K562 (cell line): Measurements from ENCODE around the gene NFATC1. TPM values are rescaled to one million over a fixed set of nuclear protein-coding genes. Genes with fewer than 3 reads are reported as not detected.

ENCODE experiments used
- ATAC-seq: fragments of 200-7000 bp; cut with Tn5 transposase; 3 replicates; pipeline ENCODE4 v1.9.1; 2020; ENCODE audit warnings: moderate library complexity
- BruUV-seq: library from RNA; stranded (reverse); fragments of 400-500 nt; replicated peaks from 2 replicates; lab custom pipeline; 2021; lab: Mats Ljungman, UMichigan
- CTCF ChIA-PET: fragments of 300-600 bp; formaldehyde crosslinking; extraction: SDS; loops from one replicate; lab custom pipeline; 2021; ENCODE audit warnings: low intra/inter-chr PET ratio; lab: Yijun Ruan, JAX
- POLR2A ChIA-PET: fragments of 300-600, 350-650 bp; sonication (Branson Sonifier 250); formaldehyde crosslinking; extraction: SDS; loops from one replicate; lab custom pipeline; 2021; ENCODE audit warnings: antibody characterized with exemption, inconsistent platforms; lab: Yijun Ruan, JAX
- DNase-seq, 4 experiments: peaks; one replicate each; pipeline versions ENCODE4 v3.0.0 to v3.0.0-alpha.2; 2011 to 2018; ENCODE audit warnings: low spot score in 3 of 4, mixed read lengths in 3 of 4; ENCODE audit errors: extremely low read depth in 1 of 4
- FAIRE-seq: peaks from 2 replicates; lab custom pipeline; 2011; peaks lifted over from hg19 to GRCh38; lab: Jason Lieb, UNC
- H2AFZ ChIP-seq: 2 replicates; pipeline ENCODE4 v1.6.0; 2011; ENCODE audit warnings: low read depth, low read length, control low read depth, inconsistent platforms
- H3K27ac ChIP-seq: fragments of 200-600 bp; 3 replicates; pipeline ENCODE4 v1.8.0; 2011; ENCODE audit warnings: low read depth, mild to moderate bottlenecking, control low read depth, inconsistent platforms, low read length, moderate library complexity, mixed read lengths; ENCODE audit errors: extremely low read depth
- H3K27me3 ChIP-seq, 2 experiments: fragments of 300-600 bp in 1 of 2; 2 replicates in 1 of 2; 3 replicates in 1 of 2; pipeline versions ENCODE4 v1.6.0 to v1.8.0; 2011; ENCODE audit warnings: inconsistent platforms in 2 of 2, low read length in 2 of 2, mild to moderate bottlenecking in 1 of 2, mixed read lengths in 1 of 2, moderate library complexity in 1 of 2; ENCODE audit not compliant: control insufficient read depth in 2 of 2, insufficient read depth in 2 of 2
- H3K36me3 ChIP-seq: fragments of 300-600 bp; 3 replicates; pipeline ENCODE4 v1.8.0; 2011; ENCODE audit warnings: mild to moderate bottlenecking, low read length, inconsistent platforms; ENCODE audit not compliant: control insufficient read depth, insufficient read depth
- H3K4me1 ChIP-seq, 2 experiments: fragments of 200-600 bp in 1 of 2; replicated peaks in 1 of 2; 2 replicates in 1 of 2; 3 replicates in 1 of 2; pipeline versions ENCODE4 v1.5.1 to v1.8.0; 2011; ENCODE audit warnings: inconsistent platforms in 2 of 2, low read length in 2 of 2, mild to moderate bottlenecking in 1 of 2, mixed read lengths in 1 of 2, moderate library complexity in 1 of 2; ENCODE audit not compliant: control insufficient read depth in 2 of 2, insufficient read depth in 2 of 2
- H3K4me2 ChIP-seq: 2 replicates; pipeline ENCODE4 v1.6.1; 2011; ENCODE audit warnings: low read length, control low read depth, inconsistent platforms, mixed read lengths; ENCODE audit not compliant: insufficient read depth
- H3K4me3 ChIP-seq: fragments of 200-600 bp; sonication (generic), shearing (Covaris generic); 2 replicates; pipeline ENCODE4 v1.5.1; 2016; ENCODE audit warnings: control low read depth, inconsistent platforms
- H3K79me2 ChIP-seq: fragments of 200-600 bp; 3 replicates; pipeline ENCODE4 v1.8.0; 2011; ENCODE audit warnings: low read length, inconsistent platforms; ENCODE audit not compliant: control insufficient read depth, insufficient read depth
- H3K9ac ChIP-seq, 2 experiments: 2 replicates each; pipeline versions ENCODE4 v1.6.0 to v1.6.1; 2011; ENCODE audit warnings: low read depth in 2 of 2, low read length in 2 of 2, control low read depth in 1 of 2, inconsistent platforms in 1 of 2, mild to moderate bottlenecking in 1 of 2, mixed read lengths in 1 of 2; ENCODE audit not compliant: insufficient read depth in 1 of 2
- H3K9me1 ChIP-seq: one replicate; pipeline ENCODE4 v1.6.0; 2011; ENCODE audit warnings: inconsistent platforms, mild to moderate bottlenecking, low read length, moderate library complexity; ENCODE audit not compliant: control insufficient read depth, insufficient read depth
- H3K9me3 ChIP-seq: replicated peaks from 2 replicates; pipeline ENCODE4 v1.5.1; 2011; ENCODE audit warnings: low read depth, low read length, inconsistent platforms; ENCODE audit not compliant: control insufficient read depth, insufficient read depth
- H4K20me1 ChIP-seq: replicated peaks from 2 replicates; pipeline ENCODE4 v1.6.1; 2011; ENCODE audit warnings: low read length, inconsistent platforms, mixed read lengths; ENCODE audit not compliant: control insufficient read depth, insufficient read depth
- ARNT ChIP-seq, 2 experiments: fragments of 450-650 bp; IDR thresholded peaks; 2 replicates each; pipeline ENCODE4 v1.6.1; 2016; ENCODE audit warnings: mild to moderate bottlenecking in 1 of 2
- FOXA3 ChIP-seq, 2 experiments: fragments of 450-650 bp in 1 of 2; sonication (generic) in 1 of 2; formaldehyde crosslinking; IDR thresholded peaks in 1 of 2; conservative IDR thresholded peaks in 1 of 2; 2 replicates each; pipeline versions ENCODE4 v1.4.0 to v1.8.0; 2020 to 2022; ENCODE audit warnings: mild to moderate bottlenecking in 2 of 2, missing genetic modification reagents in 1 of 2
- MYNN ChIP-seq, 2 experiments: sonication (generic); formaldehyde crosslinking in 1 of 2; IDR thresholded peaks; 2 replicates each; pipeline versions ENCODE4 v1.5.0 to v1.6.1; 2016 to 2020; ENCODE audit warnings: antibody characterized with exemption in 1 of 2, missing genetic modification reagents in 1 of 2
- NR2C2 ChIP-seq, 2 experiments: fragments of 200-800 bp in 1 of 2; sonication (Bioruptor generic) in 1 of 2; sonication (generic) in 1 of 2; formaldehyde crosslinking in 1 of 2; IDR thresholded peaks; 2 replicates each; pipeline versions ENCODE4 v1.6.1 to v1.8.0; 2016 to 2022; ENCODE audit warnings: mild to moderate bottlenecking in 1 of 2, missing compliant biosample characterization in 1 of 2, missing genetic modification characterization in 1 of 2, missing genetic modification reagents in 1 of 2
- PHF8 ChIP-seq: fragments of 200-600 bp; sonication (generic); IDR thresholded peaks from 2 replicates; pipeline ENCODE4 v1.6.1; 2012; ENCODE audit warnings: mixed run types, mild to moderate bottlenecking, inconsistent platforms, low read length, moderate library complexity, borderline replicate concordance
- PTTG1 ChIP-seq: fragments of 450-650 bp; IDR thresholded peaks from 2 replicates; pipeline ENCODE4 v1.6.1; 2016; ENCODE audit warnings: low read depth, mild to moderate bottlenecking, missing genetic modification characterization, missing compliant biosample characterization
- PYGO2 ChIP-seq: fragments of 450-650 bp; IDR thresholded peaks from 2 replicates; pipeline ENCODE4 v1.6.1; 2016; ENCODE audit warnings: mild to moderate bottlenecking, missing genetic modification characterization, moderate library complexity, missing compliant biosample characterization
- TEAD2 ChIP-seq: fragments of 450-650 bp; IDR thresholded peaks from 2 replicates; pipeline ENCODE4 v1.6.1; 2016; ENCODE audit warnings: missing genetic modification characterization, control low read depth, missing compliant biosample characterization
- ZNF282 ChIP-seq: sonication (generic); formaldehyde crosslinking; IDR thresholded peaks from 2 replicates; pipeline ENCODE4 v1.8.1; 2023; ENCODE audit warnings: missing genetic modification reagents
- ZSCAN32 ChIP-seq: fragments of 450-650 bp; formaldehyde crosslinking; IDR thresholded peaks from 2 replicates; pipeline ENCODE4 v1.4.0; 2020; ENCODE audit warnings: mild to moderate bottlenecking, moderate library complexity
- WGBS: fragments of 100-300 bp; shearing (Covaris generic); methylation state at CpG from one replicate; pipeline ENCODE4 v1.1.6; 2016; ENCODE audit warnings: low coverage, mixed read lengths; ENCODE audit not compliant: insufficient coverage; ENCODE audit errors: missing lambda C conversion rate; 5-methylcytosine and 5-hydroxymethylcytosine counted together
- in situ Hi-C: fragments of 300-500 bp; cut with MboI; formaldehyde crosslinking; loops from 4 replicates; pipeline ENCODE4 v1.15.0; 2018; ENCODE audit warnings: inconsistent platforms, mixed read lengths
- intact Hi-C: fragments of 100-400 bp; cut with micrococcal nuclease; formaldehyde crosslinking; loops from 2 replicates; pipeline ENCODE4 v1.14.2; 2022
- polyA plus RNA-seq, 8 experiments: library from polyadenylated mRNA; depleted of rRNA in 4 of 8; stranded (reverse) in 5 of 8; unstranded in 3 of 8; fragments of >200 nt; fragmentation: Nextera tagmentation in 2 of 8; fragmentation: Illumina TruSeq in 1 of 8; extraction: Ambion mirVana in 2 of 8; extraction: Trizol in 1 of 8; gene quantifications; 2 replicates each; pipeline versions ENCODE4 v1.2.1 to v1.2.3, GENCODE V29; 2011 to 2014; ENCODE audit warnings: inconsistent platforms in 1 of 8, missing spikeins in 1 of 8
- total RNA-seq, 7 experiments: library from RNA; depleted of rRNA in 6 of 7; stranded (reverse); fragments of >200 nt in 6 of 7; fragmentation: Illumina TruSeq in 2 of 7; extraction: Trizol in 2 of 7; gene quantifications; 2 replicates each; pipeline versions ENCODE4 v1.2.1 to v1.2.3, GENCODE V29; 2011 to 2021; ENCODE audit warnings: low replicate concordance in 1 of 7
- TF ChIP-seq, protein P1 (sequence below): fragments of 250-450 bp; sonication (Bioruptor Pico); IDR thresholded peaks from 2 replicates; pipeline ENCODE4 v1.5.0; 2020; ENCODE audit warnings: mild to moderate bottlenecking
- TF ChIP-seq, protein P2 (sequence below): fragments of 250-450 bp; sonication (Bioruptor Pico); IDR thresholded peaks from 2 replicates; pipeline ENCODE4 v1.5.0; 2021; ENCODE audit warnings: mild to moderate bottlenecking, moderate library complexity
- TF ChIP-seq, protein P3 (sequence below): fragments of 450-650 bp; formaldehyde crosslinking; conservative IDR thresholded peaks from 2 replicates; pipeline ENCODE4 v1.4.0; 2022; ENCODE audit warnings: mild to moderate bottlenecking, missing genetic modification characterization

Gene NFATC1
- total and polyA plus RNA-seq, 9 of the 15 experiments (the other 6 are each of a cell fraction or from before 2014, with no cell fraction given): 1.1 to 16.4 (median 2.5) TPM

DNA sequence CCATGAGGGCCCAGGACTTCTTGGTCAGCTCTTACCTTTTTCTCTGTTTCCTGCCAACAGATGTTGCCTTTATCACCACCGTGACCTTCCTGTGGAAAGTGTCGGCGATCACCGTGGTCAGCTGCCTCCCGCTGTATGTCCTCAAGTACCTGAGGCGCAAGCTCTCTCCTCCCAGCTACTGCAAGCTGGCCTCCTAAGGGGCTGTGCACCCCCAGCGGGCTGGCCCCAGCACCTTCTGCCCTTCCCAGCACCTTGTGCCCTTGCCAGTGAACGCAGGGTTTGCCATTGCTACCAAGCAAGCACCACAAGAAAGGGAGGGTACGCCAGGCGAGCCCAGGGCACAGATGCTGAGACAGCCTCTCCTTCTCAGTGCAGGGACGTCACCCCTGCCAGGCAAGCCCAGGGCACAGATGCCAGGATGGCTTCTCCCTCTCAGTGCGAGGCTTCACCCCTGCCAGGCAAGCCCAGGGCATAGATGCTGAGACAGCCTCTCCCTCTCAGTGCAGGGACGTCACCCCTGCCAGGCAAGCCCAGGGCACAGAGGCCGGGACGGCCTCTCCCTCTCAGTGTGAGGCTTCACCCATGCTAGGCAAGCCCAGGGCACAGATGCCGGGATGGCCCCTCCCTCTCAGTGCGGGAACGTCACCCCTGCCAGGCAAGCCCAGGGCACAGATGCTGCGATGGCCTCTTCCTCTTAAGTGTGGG is 18.4 kb upstream of the NFATC1 start:
- CTCF ChIA-PET: interaction anchor here (1.9 kb wide), 1 partner anchor 152 kb away, joined by 8 read pairs; no protein-coding TSS in a partner anchor
- H3K4me3 ChIP-seq: no peak overlapping the region
- ATAC-seq (no peak), FAIRE-seq (no peak), DNase-seq (no peak)
- TF ChIP-seq TEAD2 (tag) (no peak), NR2C2 (CRISPR knock-in tag; IDR thresholded peaks at IDR 0.05) (no peak), NR2C2 (tag; IDR thresholded peaks at IDR 0.05) (no peak), FOXA3 (CRISPR knock-in tag; conservative IDR thresholded peaks at IDR 0.05 in 1 of 2, IDR thresholded peaks at IDR 0.05 in 1 of 2) (no peak), MYNN (IDR thresholded peaks at IDR 0.05) (no peak), MYNN (CRISPR knock-in tag; IDR thresholded peaks at IDR 0.05) (no peak), ARNT (IDR thresholded peaks at IDR 0.05) (no peak), PYGO2 (tag) (no peak), PHF8 (no peak), PTTG1 (tag) (no peak), ZSCAN32 (CRISPR knock-in tag) (no peak), ZNF282 (CRISPR knock-in tag) (no peak)
- TF ChIP-seq, protein P1, sequence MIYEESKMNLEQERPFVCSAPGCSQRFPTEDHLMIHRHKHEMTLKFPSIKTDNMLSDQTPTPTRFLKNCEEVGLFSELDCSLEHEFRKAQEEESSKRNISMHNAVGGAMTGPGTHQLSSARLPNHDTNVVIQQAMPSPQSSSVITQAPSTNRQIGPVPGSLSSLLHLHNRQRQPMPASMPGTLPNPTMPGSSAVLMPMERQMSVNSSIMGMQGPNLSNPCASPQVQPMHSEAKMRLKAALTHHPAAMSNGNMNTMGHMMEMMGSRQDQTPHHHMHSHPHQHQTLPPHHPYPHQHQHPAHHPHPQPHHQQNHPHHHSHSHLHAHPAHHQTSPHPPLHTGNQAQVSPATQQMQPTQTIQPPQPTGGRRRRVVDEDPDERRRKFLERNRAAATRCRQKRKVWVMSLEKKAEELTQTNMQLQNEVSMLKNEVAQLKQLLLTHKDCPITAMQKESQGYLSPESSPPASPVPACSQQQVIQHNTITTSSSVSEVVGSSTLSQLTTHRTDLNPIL: no peak
- TF ChIP-seq, protein P2, sequence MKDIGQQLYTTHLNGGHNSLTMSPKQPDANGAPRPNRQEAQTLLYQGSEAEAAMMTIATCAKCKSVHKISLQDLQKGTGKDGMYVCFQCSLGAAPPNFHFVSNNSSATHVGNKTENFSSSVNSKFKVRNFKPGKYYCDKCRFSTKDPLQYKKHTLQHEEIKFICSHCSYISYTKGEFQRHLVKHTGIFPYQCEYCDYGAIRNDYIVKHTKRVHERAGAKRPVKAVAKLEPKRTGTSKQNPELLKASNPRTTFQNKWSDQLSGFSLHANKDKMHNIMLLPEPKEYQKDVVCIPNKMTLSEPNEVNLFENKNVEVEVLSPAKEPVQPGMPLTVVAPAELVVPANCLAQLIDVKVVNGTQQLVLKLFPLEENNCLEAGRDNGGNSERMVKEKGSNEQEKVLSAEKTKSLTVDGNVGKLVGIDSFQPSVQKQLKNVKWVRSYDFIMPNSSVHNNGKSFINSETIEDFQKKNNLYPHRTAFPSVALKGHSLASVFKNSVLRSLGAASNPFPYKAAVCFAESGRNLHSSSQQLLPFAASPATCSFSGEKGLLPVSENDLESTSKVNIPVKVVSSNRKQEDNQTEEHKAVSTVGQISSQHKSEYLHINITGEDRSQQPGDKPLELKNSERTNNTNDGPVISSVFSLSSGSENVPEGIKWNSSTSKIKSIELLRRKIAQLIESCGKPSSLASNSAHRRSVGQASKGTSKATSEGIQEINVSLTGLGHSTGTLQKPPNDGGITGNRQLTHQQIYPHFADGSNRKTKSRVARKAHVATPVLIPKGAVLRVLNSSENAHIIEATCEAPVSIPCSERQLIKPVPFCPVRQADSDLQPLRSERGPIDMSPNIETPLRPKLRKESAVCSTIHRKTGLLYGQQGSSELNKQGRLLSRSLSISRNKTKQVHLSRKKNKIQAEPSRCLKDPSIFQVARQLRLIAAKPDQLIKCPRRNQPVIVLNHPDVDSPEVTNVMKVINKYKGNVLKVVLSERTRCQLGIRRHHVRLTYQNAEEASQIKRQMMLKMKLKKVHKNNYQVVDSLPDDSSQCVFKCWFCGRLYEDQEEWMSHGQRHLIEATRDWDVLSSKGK: no peak
- TF ChIP-seq, protein P3, sequence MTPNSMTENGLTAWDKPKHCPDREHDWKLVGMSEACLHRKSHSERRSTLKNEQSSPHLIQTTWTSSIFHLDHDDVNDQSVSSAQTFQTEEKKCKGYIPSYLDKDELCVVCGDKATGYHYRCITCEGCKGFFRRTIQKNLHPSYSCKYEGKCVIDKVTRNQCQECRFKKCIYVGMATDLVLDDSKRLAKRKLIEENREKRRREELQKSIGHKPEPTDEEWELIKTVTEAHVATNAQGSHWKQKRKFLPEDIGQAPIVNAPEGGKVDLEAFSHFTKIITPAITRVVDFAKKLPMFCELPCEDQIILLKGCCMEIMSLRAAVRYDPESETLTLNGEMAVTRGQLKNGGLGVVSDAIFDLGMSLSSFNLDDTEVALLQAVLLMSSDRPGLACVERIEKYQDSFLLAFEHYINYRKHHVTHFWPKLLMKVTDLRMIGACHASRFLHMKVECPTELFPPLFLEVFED: no peak
- H3K27ac ChIP-seq: no peak overlapping the region
- no peaks in the 10 kb centered on the region for H3K9me3 ChIP-seq
- H2AFZ ChIP-seq: no peak overlapping the region
- in situ Hi-C loops (no loop called here), intact Hi-C loops (no loop called here)
- no peaks in the 10 kb centered on the region; a peak in 1 of 5 replicates for H3K27me3 ChIP-seq
- no TSS peak for BruUV-seq
- no peak overlapping the region for H3K9ac ChIP-seq
- WGBS: 72% methylated on average over 7 of the region's 19 CpGs
- no peaks in the 10 kb centered on the region for H3K79me2 ChIP-seq
- POLR2A ChIA-PET: interaction anchor here (0.6 kb wide), 1 partner anchor 90 kb away, joined by 3 read pairs; no protein-coding TSS in a partner anchor
- H3K36me3 ChIP-seq: no peaks in the 10 kb centered on the region
- H3K9me1 ChIP-seq: no peaks in the 10 kb centered on the region
- H3K4me1 ChIP-seq: peaks cover 0 to 9% of the 10 kb centered on the region in 2 experiments; a peak in 1 of 5 replicates
- no peak overlapping the region for H3K4me2 ChIP-seq
- H4K20me1 ChIP-seq: no peaks in the 10 kb centered on the region; the same call in 1 of the 2 replicates
